IPS DF 4.7 (cell line): ENCODE data around the gene LZTR1.

Experiments
- DNase-seq: peaks from one replicate; pipeline ENCODE4 v3.0.0-alpha.2; 2013; ENCODE audit warnings: low spot score; ENCODE audit errors: extremely low read depth

The LZTR1 gene

GRCh38 chr22:21014202-21014725, 32.2 kb downstream of the LZTR1 start:
- DNase-seq: no peak

DNA sequence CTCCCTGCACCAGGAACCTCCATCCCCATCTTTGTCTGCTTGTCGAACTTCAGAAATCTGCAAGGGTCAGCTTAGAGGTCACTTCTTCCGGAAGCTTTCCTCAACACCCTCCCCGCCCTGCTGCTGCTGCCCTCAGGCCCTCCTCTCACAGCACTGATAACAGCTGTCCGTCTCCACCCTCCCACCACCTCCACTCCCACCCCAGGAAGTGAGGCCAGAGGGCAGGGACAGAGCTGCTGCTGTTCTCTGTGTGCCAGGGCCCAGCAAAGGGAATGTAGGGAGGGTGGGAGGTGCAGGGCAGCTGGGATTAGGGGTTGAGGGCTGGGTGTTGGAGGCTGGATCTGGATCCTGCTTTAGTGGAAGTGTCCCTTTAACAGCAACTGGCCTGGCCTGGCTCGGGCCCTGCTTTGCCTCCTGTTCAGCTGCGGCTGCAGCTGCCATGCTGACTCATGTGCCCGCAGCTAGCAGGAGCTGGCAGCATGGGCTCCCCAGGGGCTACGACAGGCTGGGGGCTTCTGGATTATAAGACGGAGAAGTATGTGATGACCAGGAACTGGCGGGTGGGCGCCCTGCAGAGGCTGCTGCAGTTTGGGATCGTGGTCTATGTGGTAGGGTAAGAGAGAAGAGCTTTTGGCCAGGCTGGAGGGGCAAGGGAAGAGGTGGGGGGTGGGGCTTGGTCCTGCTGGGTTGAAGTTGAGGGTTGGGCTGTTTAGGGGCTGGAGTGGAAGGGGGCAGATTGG, 32.8 kb downstream of the LZTR1 start, which contains the start of gene P2RX6:
TSS of gene P2RX6 (plus strand) at position 440 of the 740 bp plus-strand sequence. CDS start at position 450, 10 bp downstream.
- no peak for DNase-seq

DNA sequence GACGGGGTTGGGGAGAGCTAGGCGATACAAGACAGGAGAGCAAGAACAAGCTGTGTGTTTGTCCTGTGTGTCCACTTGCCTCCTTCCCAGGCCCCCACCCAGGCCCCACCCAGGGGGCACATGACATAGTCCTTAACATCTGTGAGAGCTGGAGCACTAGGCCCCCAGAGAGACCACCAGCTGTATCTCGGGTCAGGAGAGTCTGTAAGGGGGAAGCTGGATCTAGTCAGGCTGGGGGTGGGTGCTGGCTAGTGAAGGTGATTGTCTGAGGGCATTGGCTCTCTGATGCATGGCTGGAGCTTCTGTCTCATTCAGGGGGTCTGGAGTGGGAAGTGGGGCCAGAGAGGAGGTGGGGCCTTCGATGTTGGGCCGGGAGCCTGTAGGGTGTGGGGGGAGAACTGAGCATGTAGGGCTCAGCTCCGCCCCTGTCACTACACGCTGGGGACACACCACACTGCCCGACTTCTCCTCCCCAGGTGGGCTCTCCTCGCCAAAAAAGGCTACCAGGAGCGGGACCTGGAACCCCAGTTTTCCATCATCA, 33.4 kb downstream of the LZTR1 start:
- no peak for DNase-seq

DNA sequence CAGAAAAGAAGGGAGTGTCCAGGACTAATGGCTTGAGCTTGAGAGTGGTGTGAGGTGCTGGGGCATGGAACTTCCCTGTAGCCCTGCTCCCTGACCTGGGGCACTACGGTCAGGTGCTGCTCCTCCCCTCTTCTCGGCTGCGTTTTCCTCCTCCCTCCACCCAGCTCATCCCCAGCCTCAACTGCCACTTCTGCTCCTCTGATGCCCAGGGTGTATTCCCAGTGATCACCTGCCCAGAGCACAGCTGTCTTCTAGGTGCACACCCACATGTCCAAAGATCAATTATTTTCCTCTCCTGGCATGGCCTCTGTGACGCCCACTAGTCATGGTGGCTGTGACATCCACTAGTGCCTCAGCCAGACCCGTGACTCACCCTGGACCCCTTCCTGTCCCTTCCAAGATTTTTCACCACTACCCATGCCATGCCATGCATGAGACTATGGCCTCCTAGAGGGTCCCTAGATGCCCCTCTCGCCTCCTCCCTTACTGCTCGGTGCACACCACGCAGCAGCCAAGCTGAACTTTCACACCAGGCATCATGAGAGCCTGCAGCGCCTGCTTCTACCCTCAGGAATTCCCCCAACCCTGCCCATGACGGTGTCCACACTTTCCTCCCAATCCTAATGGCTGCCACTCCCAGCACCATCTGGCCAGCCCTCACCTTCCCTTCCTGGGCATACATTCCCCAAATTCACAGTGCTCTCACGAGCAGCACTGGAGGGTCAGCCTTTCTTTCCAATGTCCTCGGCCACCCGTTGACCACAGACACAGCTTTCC, 34.7 kb downstream of the LZTR1 start:
- no peak for DNase-seq

GRCh38 chr22:21018314-21018713, 36.2 kb downstream of the LZTR1 start:
- no peak for DNase-seq

DNA sequence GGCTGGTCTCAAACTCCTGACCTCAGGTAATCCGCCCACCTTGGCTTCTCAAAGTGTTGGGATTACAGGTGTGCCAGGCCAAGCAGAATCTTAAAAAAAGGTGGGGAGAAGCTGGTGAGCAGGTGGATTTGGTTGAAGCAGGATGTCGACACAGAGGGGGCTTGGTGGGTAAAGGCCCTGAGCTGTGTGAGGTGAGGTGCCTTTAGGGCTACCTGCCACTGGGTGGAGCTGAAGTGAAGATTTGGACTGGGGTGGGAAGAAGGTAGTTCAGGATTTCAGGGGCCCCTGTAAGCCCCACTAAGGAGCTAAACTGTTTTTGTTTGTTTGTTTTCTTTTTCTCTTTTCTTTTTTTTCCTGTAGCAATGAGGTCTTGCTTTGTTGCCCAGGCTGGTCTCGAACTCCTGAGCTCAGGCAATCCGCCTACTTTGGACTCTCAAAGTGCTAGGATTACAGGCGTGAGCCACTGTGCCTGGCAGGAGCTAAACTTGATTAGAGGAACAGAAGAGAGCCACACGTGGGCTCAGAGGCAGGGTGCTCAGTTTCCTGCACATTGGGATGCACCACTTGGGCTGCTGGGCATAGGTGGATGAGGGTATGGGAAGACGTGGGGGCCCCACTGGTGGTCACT, 38.8 kb downstream of the LZTR1 start:
- DNase-seq: no peak

DNA sequence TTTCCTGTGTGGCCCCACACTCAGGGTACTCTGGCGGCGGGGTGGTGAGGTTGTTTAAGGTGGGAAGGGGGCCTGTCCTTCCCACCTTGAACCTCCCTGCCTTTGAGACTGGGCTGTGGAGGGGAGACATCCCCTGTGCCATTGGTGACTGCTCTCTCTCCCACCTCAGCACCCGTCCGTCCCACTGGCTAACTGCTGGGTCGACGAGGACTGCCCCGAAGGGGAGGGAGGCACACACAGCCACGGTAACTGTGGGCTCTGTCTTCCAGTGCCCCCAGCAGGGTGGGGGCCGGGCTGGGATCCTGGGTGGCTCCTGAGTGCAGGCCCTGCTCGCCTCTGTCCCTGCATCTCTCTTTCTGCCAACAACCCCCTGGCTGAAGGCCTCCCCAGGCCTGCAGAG, 40.4 kb downstream of the LZTR1 start:
- no peak for DNase-seq

DNA sequence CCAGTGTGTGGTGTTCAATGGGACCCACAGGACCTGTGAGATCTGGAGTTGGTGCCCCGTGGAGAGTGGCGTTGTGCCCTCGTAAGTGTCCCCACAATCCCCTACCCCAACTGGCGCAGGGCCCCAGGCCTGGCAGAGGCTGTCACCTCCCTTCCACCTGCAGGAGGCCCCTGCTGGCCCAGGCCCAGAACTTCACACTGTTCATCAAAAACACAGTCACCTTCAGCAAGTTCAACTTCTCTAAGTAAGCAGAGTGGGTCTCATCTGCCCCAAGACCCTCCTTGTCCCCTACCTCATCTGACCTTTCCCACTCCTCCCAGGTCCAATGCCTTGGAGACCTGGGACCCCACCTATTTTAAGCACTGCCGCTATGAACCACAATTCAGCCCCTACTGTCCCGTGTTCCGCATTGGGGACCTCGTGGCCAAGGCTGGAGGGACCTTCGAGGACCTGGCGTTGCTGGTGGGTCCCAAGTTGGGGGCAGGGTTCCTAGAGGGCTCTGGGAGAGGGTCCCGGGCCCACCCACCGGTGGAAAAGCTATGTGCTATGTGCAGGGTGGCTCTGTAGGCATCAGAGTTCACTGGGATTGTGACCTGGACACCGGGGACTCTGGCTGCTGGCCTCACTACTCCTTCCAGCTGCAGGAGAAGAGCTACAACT, 41.0 kb downstream of the LZTR1 start:
- no peak for DNase-seq

DNA sequence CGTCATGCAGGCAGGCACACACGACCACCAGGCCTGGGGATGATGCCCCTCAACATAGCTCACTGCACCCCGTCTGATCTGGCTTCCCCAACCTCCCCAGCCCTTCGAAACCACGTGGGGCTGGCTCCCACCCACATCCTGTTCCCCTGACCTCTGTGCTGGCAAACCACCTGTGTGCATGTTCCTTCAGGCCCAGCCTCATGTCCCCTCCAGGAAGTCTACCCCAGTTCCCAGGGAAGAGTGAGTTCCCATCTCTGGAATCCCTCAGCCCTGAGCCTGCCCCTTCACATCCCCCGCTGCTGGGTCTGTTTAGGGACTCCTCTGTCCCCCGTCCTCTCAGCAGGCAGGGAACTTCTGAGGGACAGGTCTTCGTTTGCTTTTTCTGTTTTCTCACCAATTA, 43.2 kb downstream of the LZTR1 start:
- no peak for DNase-seq

DNA sequence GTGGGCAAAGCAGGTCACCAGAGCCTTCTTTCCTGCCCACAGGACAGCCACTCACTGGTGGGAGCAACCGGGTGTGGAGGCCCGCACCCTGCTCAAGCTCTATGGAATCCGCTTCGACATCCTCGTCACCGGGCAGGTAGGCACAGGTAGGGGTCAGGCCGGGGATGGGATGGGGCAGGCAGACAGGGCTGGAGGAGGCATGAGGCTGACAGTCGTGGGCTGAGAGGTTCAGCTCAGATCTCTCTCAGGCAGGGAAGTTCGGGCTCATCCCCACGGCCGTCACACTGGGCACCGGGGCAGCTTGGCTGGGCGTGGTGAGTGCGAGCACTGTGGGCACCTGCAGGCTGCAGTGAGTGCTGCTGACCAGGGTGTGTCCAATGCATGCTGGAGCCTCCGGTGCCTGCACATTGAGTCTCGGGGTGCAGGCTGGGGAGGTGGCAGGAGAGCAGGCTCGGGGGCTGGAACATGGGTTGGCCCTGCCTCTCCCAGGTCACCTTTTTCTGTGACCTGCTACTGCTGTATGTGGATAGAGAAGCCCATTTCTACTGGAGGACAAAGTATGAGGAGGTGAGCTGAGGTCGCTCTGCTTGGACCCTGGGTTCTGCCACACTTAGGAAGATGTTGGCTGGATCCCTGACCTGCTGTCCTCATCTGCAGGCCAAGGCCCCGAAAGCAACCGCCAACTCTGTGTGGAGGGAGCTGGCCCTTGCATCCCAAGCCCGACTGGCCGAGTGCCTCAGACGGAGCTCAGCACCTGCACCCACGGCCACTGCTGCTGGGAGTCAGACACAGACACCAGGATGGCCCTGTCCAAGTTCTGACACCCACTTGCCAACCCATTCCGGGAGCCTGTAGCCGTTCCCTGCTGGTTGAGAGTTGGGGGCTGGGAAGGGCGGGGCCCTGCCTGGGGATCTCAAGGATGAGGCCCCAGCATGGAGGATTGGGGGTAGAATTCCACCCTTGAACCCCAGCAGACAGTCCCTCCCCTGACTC, 44.0 kb downstream of the LZTR1 start:
- no peak for DNase-seq

- no peak for DNase-seq
Measured at GRCh38 chr22:21026783-21027692, 44.9 kb downstream of the LZTR1 start.

- no peak for DNase-seq
Measured at GRCh38 chr22:21028277-21029251, 46.5 kb downstream of the LZTR1 start.

- DNase-seq: no peak
Measured at GRCh38 chr22:21029486-21030025, 47.5 kb downstream of the LZTR1 start.

GRCh38 chr22:21030032-21030431, 47.9 kb downstream of the LZTR1 start:
- DNase-seq: no peak

DNA sequence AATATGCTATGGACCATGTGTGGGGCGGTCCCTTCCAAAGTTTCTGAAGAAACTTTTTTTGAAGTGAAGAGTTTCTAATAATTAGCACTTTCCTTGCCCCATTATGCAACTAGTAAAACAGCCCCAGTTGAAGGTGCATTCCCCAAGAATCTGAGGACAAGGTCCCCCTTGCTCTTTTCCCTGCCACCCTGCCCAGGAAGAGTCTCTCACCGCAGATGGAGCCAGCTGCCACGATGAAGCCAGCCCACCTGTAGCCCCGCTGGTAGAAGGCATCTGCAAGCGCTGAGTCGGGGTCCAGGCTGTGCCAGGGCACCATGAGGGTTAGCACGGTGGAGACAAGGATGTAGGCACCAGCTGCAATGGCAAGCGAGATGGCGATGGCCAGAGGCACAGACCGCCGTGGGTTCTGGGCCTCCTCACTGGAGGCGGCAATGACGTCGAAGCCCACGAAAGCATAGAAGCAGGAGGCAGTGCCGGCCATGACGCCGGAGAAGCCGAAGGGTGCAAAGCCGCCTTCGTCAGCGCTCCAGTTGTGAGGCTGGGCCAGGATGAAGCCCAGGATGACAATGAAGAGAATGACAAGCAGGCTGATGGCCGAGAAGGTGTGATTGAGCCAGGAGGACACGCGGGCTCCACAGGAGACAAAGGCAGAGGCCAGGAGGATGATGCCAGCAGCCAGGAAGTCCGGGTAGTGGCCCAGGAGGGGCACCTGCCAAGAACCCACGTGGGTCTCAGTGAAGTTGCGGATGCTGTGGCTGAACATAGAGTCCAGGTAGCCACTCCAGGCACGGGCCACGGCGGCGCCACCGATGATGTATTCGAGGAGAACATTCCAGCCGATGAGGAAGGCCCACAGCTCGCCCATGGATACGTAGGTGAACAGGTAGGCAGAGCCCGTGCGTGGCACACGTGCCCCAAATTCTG, 48.8 kb downstream of the LZTR1 start:
- DNase-seq: no peak

GRCh38 chr22:21031545-21032036, 49.5 kb downstream of the LZTR1 start:
- DNase-seq: no peak
